ENCODE results near the gene ZNF426.

Gene ZNF426

GRCh38 chr19:9494096-9494495 is 44.3 kb downstream of the ZNF426 start:
- DNase-seq = no peak

- DNase-seq = no peak
Observed at GRCh38 chr19:9487016-9487415, 51.4 kb downstream of the ZNF426 start.

GRCh38 chr19:9485140-9485539 is 53.3 kb downstream of the ZNF426 start:
- no peak for DNase-seq

GRCh38 chr19:9474975-9475374 is 63.5 kb downstream of the ZNF426 start:
- DNase-seq = no peak
